Endothelial cell (in vitro differentiated cells): ENCODE data around the gene PIGS. TPM values are rescaled to one million over a fixed set of nuclear protein-coding genes. Genes with fewer than 3 reads are reported as not detected.
"Not testable (repeated sequence)": the region's sequence is repeated elsewhere in the genome, so short reads cannot be mapped to it uniquely, and the experiment has no call there.

Experiments
- DNase-seq: peaks from one replicate; pipeline ENCODE4 v3.0.0; 2021; ENCODE audit warnings: low spot score
- H3K27ac Mint-ChIP-seq: one replicate; pipeline ENCODE4 v1.8.0; 2021; ENCODE audit warnings: mixed read lengths, inconsistent platforms; ENCODE audit not compliant: unreplicated experiment
- H3K27me3 Mint-ChIP-seq: one replicate; pipeline ENCODE4 v1.8.0; 2021; ENCODE audit warnings: mild to moderate bottlenecking, moderate library complexity, mixed read lengths, inconsistent platforms; ENCODE audit not compliant: unreplicated experiment
- H3K36me3 Mint-ChIP-seq: one replicate; pipeline ENCODE4 v1.8.0; 2021; ENCODE audit warnings: mild to moderate bottlenecking, low read depth, mixed read lengths, inconsistent platforms; ENCODE audit not compliant: unreplicated experiment
- H3K4me1 Mint-ChIP-seq: one replicate; pipeline ENCODE4 v1.8.0; 2021; ENCODE audit warnings: mild to moderate bottlenecking, mixed read lengths, inconsistent platforms; ENCODE audit not compliant: unreplicated experiment
- H3K4me3 Mint-ChIP-seq: one replicate; pipeline ENCODE4 v1.8.0; 2021; ENCODE audit warnings: mild to moderate bottlenecking, mixed read lengths, inconsistent platforms; ENCODE audit not compliant: unreplicated experiment
- H3K9me3 Mint-ChIP-seq: one replicate; pipeline ENCODE4 v1.8.0; 2021; ENCODE audit warnings: mixed read lengths, inconsistent platforms; ENCODE audit not compliant: unreplicated experiment
- total RNA-seq: library from RNA; stranded (reverse); fragmentation: NEBNext Ultra II Directional; extraction: Animal tissue kit (Norgen Biotek cat#: 25700); gene quantifications from one replicate; pipeline ENCODE4 v1.2.1, GENCODE V29; 2021; ENCODE audit not compliant: unreplicated experiment
- TF ChIP-seq, protein P1 (sequence below): fragments of 200-600 bp; sonication (generic); IDR thresholded peaks from one replicate; pipeline ENCODE4 v1.5.0; 2021; ENCODE audit warnings: antibody characterized with exemption; ENCODE audit not compliant: unreplicated experiment

Gene PIGS
- total RNA-seq, 1 donor from 2014 or later = 53.6 TPM

DNA sequence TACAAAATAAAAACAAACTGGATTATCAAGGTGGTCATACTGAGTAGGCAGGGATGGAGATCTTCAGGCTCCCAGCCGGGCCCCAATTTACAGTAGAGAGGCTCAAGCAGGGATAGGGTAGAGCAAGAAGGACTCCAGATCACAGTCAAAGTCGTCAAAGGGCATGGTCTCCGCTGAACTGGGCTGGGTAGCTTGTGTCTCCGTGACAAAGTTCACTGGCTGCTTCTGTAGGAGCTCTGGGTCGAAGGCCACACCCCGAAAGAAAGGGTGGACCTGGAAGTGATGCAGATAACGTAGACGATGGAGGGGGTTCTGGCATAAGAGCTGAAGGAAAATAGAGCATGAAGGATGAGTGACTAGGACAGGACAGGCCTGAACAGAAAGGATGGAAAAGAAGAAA is 39.1 kb upstream of the PIGS start:
- Mint-ChIP-seq H3K4me3 (peak overlapping the region; percentile 21), H3K36me3 (peaks cover 43% of the 10 kb centered on the region), H3K27me3 (peaks cover 4% of the 10 kb centered on the region), H3K9me3 (no peaks in the 10 kb centered on the region), H3K27ac (no peak overlapping the region), H3K4me1 (peaks cover 27% of the 10 kb centered on the region)
- DNase-seq = no peak
- TF ChIP-seq, protein P1, sequence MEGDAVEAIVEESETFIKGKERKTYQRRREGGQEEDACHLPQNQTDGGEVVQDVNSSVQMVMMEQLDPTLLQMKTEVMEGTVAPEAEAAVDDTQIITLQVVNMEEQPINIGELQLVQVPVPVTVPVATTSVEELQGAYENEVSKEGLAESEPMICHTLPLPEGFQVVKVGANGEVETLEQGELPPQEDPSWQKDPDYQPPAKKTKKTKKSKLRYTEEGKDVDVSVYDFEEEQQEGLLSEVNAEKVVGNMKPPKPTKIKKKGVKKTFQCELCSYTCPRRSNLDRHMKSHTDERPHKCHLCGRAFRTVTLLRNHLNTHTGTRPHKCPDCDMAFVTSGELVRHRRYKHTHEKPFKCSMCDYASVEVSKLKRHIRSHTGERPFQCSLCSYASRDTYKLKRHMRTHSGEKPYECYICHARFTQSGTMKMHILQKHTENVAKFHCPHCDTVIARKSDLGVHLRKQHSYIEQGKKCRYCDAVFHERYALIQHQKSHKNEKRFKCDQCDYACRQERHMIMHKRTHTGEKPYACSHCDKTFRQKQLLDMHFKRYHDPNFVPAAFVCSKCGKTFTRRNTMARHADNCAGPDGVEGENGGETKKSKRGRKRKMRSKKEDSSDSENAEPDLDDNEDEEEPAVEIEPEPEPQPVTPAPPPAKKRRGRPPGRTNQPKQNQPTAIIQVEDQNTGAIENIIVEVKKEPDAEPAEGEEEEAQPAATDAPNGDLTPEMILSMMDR = no peak

DNA sequence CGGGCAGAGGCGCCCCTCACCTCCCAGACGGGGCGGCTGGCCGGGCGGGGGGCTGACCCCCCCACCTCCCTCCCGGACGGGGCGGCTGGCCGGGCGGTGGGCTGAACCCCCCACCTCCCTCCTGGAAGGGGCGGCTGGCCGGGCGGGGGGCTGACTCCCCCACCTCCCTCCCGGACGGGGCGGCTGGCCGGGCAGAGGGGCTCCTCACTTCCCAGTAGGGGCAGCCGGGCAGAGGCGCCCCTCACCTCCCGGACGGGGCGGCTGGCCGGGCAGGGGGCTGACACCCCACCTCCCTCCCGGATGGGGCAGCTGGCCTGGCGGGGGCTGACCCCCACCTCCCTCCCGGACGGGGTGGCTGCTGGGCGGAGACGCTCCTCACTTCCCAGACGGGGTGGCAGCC is 32.7 kb upstream of the PIGS start:
- not testable (repeated sequence) for H3K27me3 Mint-ChIP-seq, H3K27ac Mint-ChIP-seq, H3K9me3 Mint-ChIP-seq, H3K4me1 Mint-ChIP-seq, H3K4me3 Mint-ChIP-seq, DNase-seq, H3K36me3 Mint-ChIP-seq

DNA sequence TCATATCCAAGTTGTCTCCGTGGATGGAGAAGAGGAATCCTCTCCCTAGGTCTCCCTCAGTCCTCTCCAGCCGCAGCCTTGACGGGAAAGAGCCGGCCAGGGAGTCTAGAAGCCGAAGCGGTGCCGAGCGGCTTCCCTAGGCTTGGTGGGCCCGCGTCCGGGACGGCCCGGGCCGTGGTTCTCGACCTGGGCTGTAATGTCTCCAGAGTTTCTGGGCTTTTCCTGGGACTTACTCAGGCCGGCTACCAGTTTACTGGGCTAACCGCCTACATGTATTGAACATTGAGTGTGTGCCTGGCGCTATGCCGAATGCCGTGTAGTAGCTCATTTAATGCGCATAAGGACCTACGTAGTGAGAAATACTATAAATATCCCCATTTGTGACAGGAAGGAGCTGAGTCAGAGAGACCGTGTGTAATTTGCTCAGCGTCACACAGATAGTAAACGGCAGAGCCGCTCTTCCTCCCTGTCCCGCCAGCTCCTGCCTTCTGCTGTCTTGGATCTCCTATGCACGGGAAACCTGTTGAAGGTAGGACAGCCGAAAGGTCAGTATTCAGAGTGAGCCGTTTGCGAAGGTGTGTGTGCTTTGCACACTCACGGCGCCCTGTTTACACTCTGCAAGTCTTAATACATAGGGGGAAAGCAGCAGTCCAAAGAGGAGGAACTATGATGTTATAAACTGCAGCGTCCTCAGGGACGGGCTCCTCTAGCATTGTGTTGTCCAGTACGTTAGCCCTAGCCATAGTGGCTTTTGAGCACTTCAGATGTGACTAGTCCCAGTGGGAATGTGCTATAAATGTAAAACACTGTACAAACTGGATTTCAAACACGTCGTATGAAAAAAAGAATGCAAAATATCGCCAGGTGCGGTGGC is 28.2 kb upstream of the PIGS start:
- H3K36me3 Mint-ChIP-seq = peaks cover 4% of the 10 kb centered on the region
- H3K4me1 Mint-ChIP-seq = peaks cover 16% of the 10 kb centered on the region
- no peaks in the 10 kb centered on the region for H3K9me3 Mint-ChIP-seq
- H3K4me3 Mint-ChIP-seq = peak overlapping the region; percentile 89
- TF ChIP-seq, protein P1 = no peak
- peaks cover 1% of the 10 kb centered on the region for H3K27me3 Mint-ChIP-seq
- peak overlapping the region; percentile 82 for H3K27ac Mint-ChIP-seq
- no peak for DNase-seq

DNA sequence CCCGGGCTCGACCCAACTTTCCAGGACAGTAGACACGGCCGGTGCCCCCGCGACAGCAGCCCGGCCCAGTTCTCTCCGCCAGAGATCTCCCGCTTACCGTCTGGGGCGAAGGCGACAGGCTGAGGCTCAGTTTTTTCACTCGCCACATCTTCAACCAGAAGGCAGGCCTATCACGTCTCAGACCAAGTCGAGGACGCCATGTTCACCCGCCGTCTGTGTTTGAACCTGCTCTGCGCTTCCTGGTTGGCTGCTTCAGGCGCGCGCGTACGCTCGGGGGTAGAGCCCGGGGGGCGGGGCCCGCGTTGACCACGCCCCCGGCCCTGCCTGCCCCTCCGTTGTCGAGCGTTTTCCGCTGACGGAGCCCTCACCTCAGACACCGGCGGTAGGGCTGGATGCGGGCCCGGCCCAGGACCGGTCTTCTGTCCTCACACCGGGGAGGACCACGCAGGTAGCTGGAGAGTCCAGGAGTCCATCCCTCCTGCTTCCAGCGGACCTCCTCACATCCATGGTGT is 27.5 kb upstream of the PIGS start, which contains the start of gene SPAG5:
Gene SPAG5 (minus strand): TSS at position 227 of the 512 bp plus-strand sequence. CDS start 79 bp downstream, at position 148.
- H3K4me1 Mint-ChIP-seq = peaks cover 16% of the 10 kb centered on the region
- H3K27me3 Mint-ChIP-seq = peaks cover 1% of the 10 kb centered on the region
- H3K27ac Mint-ChIP-seq = peak within 1 kb of the TSS; percentile 93
- H3K4me3 Mint-ChIP-seq = peak within 1 kb of the TSS; percentile 96
- TF ChIP-seq, protein P1 = no peak
- peaks cover 4% of the 10 kb centered on the region for H3K36me3 Mint-ChIP-seq
- peak; percentile 96 for DNase-seq
- H3K9me3 Mint-ChIP-seq = no peaks in the 10 kb centered on the region

DNA sequence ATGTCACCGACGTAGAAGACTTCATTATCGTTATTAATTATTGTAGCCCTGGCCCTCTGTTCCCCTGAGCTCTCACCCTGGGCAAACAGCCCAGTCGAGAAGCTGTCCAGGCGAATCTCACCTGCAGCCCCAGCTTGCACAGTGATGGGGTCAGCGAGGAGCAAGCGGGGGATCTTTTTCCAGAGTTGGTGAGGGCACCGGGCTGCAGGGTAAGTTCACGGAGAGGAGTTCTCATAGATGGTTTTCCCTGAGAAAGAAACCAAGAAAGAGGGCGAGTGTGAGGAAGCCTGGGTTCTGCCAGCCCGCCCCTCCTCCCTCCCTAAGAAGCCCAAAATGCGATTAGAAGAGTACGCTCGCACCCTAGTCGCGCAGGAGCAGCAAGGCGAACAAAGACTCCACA is 27.1 kb upstream of the PIGS start:
- no peak for DNase-seq
- peak overlapping the region; percentile 93 for H3K27ac Mint-ChIP-seq
- H3K36me3 Mint-ChIP-seq = peaks cover 4% of the 10 kb centered on the region
- peaks cover 1% of the 10 kb centered on the region for H3K27me3 Mint-ChIP-seq
- H3K4me3 Mint-ChIP-seq = peak overlapping the region; percentile 96
- no peaks in the 10 kb centered on the region for H3K9me3 Mint-ChIP-seq
- peaks cover 16% of the 10 kb centered on the region for H3K4me1 Mint-ChIP-seq
- TF ChIP-seq, protein P1 = no peak
